NCI-H1694 (cell line): ENCODE data around the gene MDN1.

Source experiments
- DNase-seq: peaks from one replicate; lab custom pipeline; 2025; lab: John Stamatoyannopoulos, UW

The MDN1 gene

GRCh38 chr6:89693207-89693606, 126.4 kb downstream of the MDN1 start:
- DNase-seq: no peak

- DNase-seq: no peak
Measured at GRCh38 chr6:89692256-89692655, 127.3 kb downstream of the MDN1 start.

GRCh38 chr6:89690944-89691324, 128.7 kb downstream of the MDN1 start:
- DNase-seq: no peak

- DNase-seq: no peak
Measured at GRCh38 chr6:89689732-89690131, 129.9 kb downstream of the MDN1 start.

- no peak for DNase-seq
Measured at GRCh38 chr6:89688328-89688727, 131.3 kb downstream of the MDN1 start.

GRCh38 chr6:89685311-89685710, 134.3 kb downstream of the MDN1 start:
- no peak for DNase-seq

- DNase-seq: no peak
Measured at GRCh38 chr6:89682991-89683390, 136.6 kb downstream of the MDN1 start.

GRCh38 chr6:89681983-89682564, 137.5 kb downstream of the MDN1 start:
- DNase-seq: no peak

GRCh38 chr6:89680551-89680950, 139.0 kb downstream of the MDN1 start:
- DNase-seq: no peak

- DNase-seq: no peak
Measured at GRCh38 chr6:89680150-89680549, 139.4 kb downstream of the MDN1 start.

- no peak for DNase-seq
Measured at GRCh38 chr6:89679215-89680120, 140.1 kb downstream of the MDN1 start.

- DNase-seq: no peak
Measured at GRCh38 chr6:89678531-89678930, 141.1 kb downstream of the MDN1 start.

- DNase-seq: no peak
Measured at GRCh38 chr6:89675949-89676748, 143.4 kb downstream of the MDN1 start.

- DNase-seq: no peak
Measured at GRCh38 chr6:89670935-89671565, 148.5 kb downstream of the MDN1 start.

- DNase-seq: no peak
Measured at GRCh38 chr6:89669002-89669401, 150.6 kb downstream of the MDN1 start.

GRCh38 chr6:89667872-89668556, 151.6 kb downstream of the MDN1 start:
- no peak for DNase-seq

GRCh38 chr6:89662659-89663223, 156.9 kb downstream of the MDN1 start:
- no peak for DNase-seq

- DNase-seq: no peak
Measured at GRCh38 chr6:89661559-89661958, 158.0 kb downstream of the MDN1 start.

GRCh38 chr6:89660981-89661380, 158.6 kb downstream of the MDN1 start:
- DNase-seq: no peak

- DNase-seq: no peak
Measured at GRCh38 chr6:89657445-89658158, 162.0 kb downstream of the MDN1 start.

- DNase-seq: no peak
Measured at GRCh38 chr6:89655122-89655521, 164.5 kb downstream of the MDN1 start.
